IMR-90 (cell line): ENCODE measurements around the gene PRLR. TPM values are rescaled to one million over a fixed set of nuclear protein-coding genes. Genes with fewer than 3 reads are reported as not detected.

Experiments used
- ATAC-seq: fragments of 200-7000 bp; cut with Tn5 transposase; 2 replicates; pipeline ENCODE4 v1.9.1; 2020; ENCODE audit warnings: low read depth, mild to moderate bottlenecking, moderate library complexity
- BruUV-seq: library from RNA; stranded (reverse); fragments of 400-500 nt; replicated peaks from 2 replicates; lab custom pipeline; 2021; lab: Mats Ljungman, UMichigan
- CTCF ChIA-PET: fragments of 300-600 bp; formaldehyde crosslinking; extraction: SDS; loops from one replicate; lab custom pipeline; 2021; ENCODE audit warnings: antibody characterized with exemption; lab: Yijun Ruan, JAX
- POLR2A ChIA-PET: fragments of 300-600 bp; sonication (Branson Sonifier 250); formaldehyde crosslinking; loops from one replicate; lab custom pipeline; 2022; ENCODE audit warnings: antibody characterized with exemption; ENCODE audit not compliant: unreplicated experiment; lab: Charles Lee
- DNase-seq: peaks from one replicate; pipeline ENCODE4 v3.0.0; 2013
- H2AFZ ChIP-seq: replicated peaks from 2 replicates; pipeline ENCODE3; 2013; ENCODE audit warnings: low read length, mild to moderate bottlenecking; ENCODE audit not compliant: poor library complexity
- H2AK5ac ChIP-seq: 2 replicates; pipeline ENCODE4 v1.6.1; 2013; ENCODE audit warnings: low read depth, low read length, inconsistent platforms
- H2AK9ac ChIP-seq: replicated peaks from 2 replicates; pipeline ENCODE3; 2013; ENCODE audit warnings: mild to moderate bottlenecking, low read depth, low read length, moderate library complexity; ENCODE audit not compliant: poor library complexity
- H2BK120ac ChIP-seq: 2 replicates; pipeline ENCODE4 v1.6.1; 2013; ENCODE audit warnings: low read depth, low read length, inconsistent platforms
- H2BK15ac ChIP-seq: 3 replicates; pipeline ENCODE4 v1.6.1; 2013; ENCODE audit warnings: low read depth, low read length, inconsistent platforms
- H2BK20ac ChIP-seq: 2 replicates; pipeline ENCODE4 v1.6.1; 2013; ENCODE audit warnings: low read depth, mild to moderate bottlenecking, inconsistent platforms, low read length, moderate library complexity
- H2BK5ac ChIP-seq: 2 replicates; pipeline ENCODE4 v1.6.1; 2013; ENCODE audit warnings: mild to moderate bottlenecking, low read depth, low read length, inconsistent platforms; ENCODE audit not compliant: poor library complexity, severe bottlenecking
- H3K14ac ChIP-seq: replicated peaks from 2 replicates; pipeline ENCODE4 v1.6.1; 2013; ENCODE audit warnings: low read depth, low read length, inconsistent platforms
- H3K18ac ChIP-seq: 2 replicates; pipeline ENCODE4 v1.6.1; 2013; ENCODE audit warnings: low read depth, low read length, control low read depth
- H3K23ac ChIP-seq: 2 replicates; pipeline ENCODE4 v1.6.1; 2013; ENCODE audit warnings: low read depth, low read length, inconsistent platforms
- H3K27ac ChIP-seq: 2 replicates; pipeline ENCODE4 v1.5.1; 2013; ENCODE audit warnings: mild to moderate bottlenecking, control low read depth, low read length; ENCODE audit not compliant: insufficient read depth
- H3K27me3 ChIP-seq: 2 replicates; pipeline ENCODE4 v1.6.1; 2013; ENCODE audit warnings: low read length; ENCODE audit not compliant: control insufficient read depth, insufficient read depth
- H3K36me3 ChIP-seq: 2 replicates; pipeline ENCODE4 v1.6.1; 2013; ENCODE audit warnings: low read length, mixed read lengths; ENCODE audit not compliant: control insufficient read depth, insufficient read depth
- H3K4ac ChIP-seq: 2 replicates; pipeline ENCODE4 v1.6.1; 2013; ENCODE audit warnings: low read depth, low read length, inconsistent platforms
- H3K4me1 ChIP-seq: 2 replicates; pipeline ENCODE4 v1.6.1; 2013; ENCODE audit warnings: low read length, mixed read lengths; ENCODE audit not compliant: control insufficient read depth, insufficient read depth
- H3K4me2 ChIP-seq: 2 replicates; pipeline ENCODE4 v1.6.1; 2013; ENCODE audit warnings: low read depth, mild to moderate bottlenecking, control low read depth, low read length, moderate library complexity
- H3K4me3 ChIP-seq: 2 replicates; pipeline ENCODE4 v1.5.1; 2013; ENCODE audit warnings: low read depth, mild to moderate bottlenecking, control low read depth, low read length, moderate library complexity; ENCODE audit not compliant: insufficient read depth
- H3K56ac ChIP-seq: 2 replicates; pipeline ENCODE4 v1.6.1; 2013; ENCODE audit warnings: low read length, inconsistent platforms; ENCODE audit not compliant: insufficient read depth; ENCODE audit errors: extremely low read depth
- H3K79me1 ChIP-seq, 2 experiments: 2 replicates each; pipeline ENCODE4 v1.6.1; 2013; ENCODE audit warnings: low read length in 2 of 2, inconsistent platforms in 1 of 2, low read depth in 1 of 2
- H3K9ac ChIP-seq: 2 replicates; pipeline ENCODE4 v1.6.1; 2013; ENCODE audit warnings: low read depth, low read length, control low read depth
- H3K9me1 ChIP-seq: 2 replicates; pipeline ENCODE4 v1.6.1; 2013; ENCODE audit warnings: low read length, inconsistent platforms; ENCODE audit not compliant: insufficient read depth
- H3K9me3 ChIP-seq: 2 replicates; pipeline ENCODE4 v1.6.1; 2013; ENCODE audit warnings: low read length; ENCODE audit not compliant: control insufficient read depth, insufficient read depth
- H4K20me1 ChIP-seq: 2 replicates; pipeline ENCODE4 v1.6.1; 2013; ENCODE audit warnings: low read length, inconsistent platforms; ENCODE audit not compliant: insufficient read depth
- H4K5ac ChIP-seq: 2 replicates; pipeline ENCODE4 v1.6.1; 2013; ENCODE audit warnings: mild to moderate bottlenecking, low read depth, low read length, control low read depth
- H4K8ac ChIP-seq, 2 experiments: 2 replicates each; pipeline ENCODE4 v1.6.1; 2013; ENCODE audit warnings: low read depth in 2 of 2, low read length in 2 of 2, control low read depth in 1 of 2, inconsistent platforms in 1 of 2
- H4K91ac ChIP-seq: 2 replicates; pipeline ENCODE4 v1.6.1; 2013; ENCODE audit warnings: low read depth, low read length, inconsistent platforms; ENCODE audit not compliant: insufficient read depth
- BHLHE40 ChIP-seq: fragments of 150-350 bp; IDR thresholded peaks from 2 replicates; pipeline ENCODE4 v1.6.1; 2016; ENCODE audit warnings: mild to moderate bottlenecking, low read depth, low read length
- CEBPB ChIP-seq: IDR thresholded peaks from 2 replicates; pipeline ENCODE4 v1.6.1; 2012; ENCODE audit warnings: low read depth, low read length, improper control_type of control experiment
- CHD1 ChIP-seq: IDR thresholded peaks from 2 replicates; pipeline ENCODE4 v1.6.1; 2012; ENCODE audit warnings: low read depth, low read length, improper control_type of control experiment
- FOS ChIP-seq: fragments of 150-350 bp; IDR thresholded peaks from 2 replicates; pipeline ENCODE4 v1.6.1; 2016; ENCODE audit warnings: low read depth, low read length
- MAFK ChIP-seq: IDR thresholded peaks from 2 replicates; pipeline ENCODE4 v1.6.1; 2012; ENCODE audit warnings: low read depth, low read length, improper control_type of control experiment
- MAZ ChIP-seq: IDR thresholded peaks from 2 replicates; pipeline ENCODE4 v1.6.1; 2012; ENCODE audit warnings: low read depth, mild to moderate bottlenecking, low read length, improper control_type of control experiment, moderate library complexity, borderline replicate concordance
- MXI1 ChIP-seq: IDR thresholded peaks from 2 replicates; pipeline ENCODE4 v1.6.1; 2012; ENCODE audit warnings: low read depth, mild to moderate bottlenecking, low read length, moderate library complexity, borderline replicate concordance
- NFE2L2 ChIP-seq: fragments of 150-350 bp; IDR thresholded peaks from 2 replicates; pipeline ENCODE4 v1.6.1; 2016; ENCODE audit warnings: low read depth, mild to moderate bottlenecking, low read length
- POLR2A ChIP-seq: IDR thresholded peaks from 2 replicates; pipeline ENCODE4 v1.6.1; 2012; ENCODE audit warnings: mild to moderate bottlenecking, low read depth, low read length
- RAD21 ChIP-seq: IDR thresholded peaks from 2 replicates; pipeline ENCODE4 v1.6.1; 2012; ENCODE audit warnings: low read length, improper control_type of control experiment
- RCOR1 ChIP-seq: IDR thresholded peaks from 2 replicates; pipeline ENCODE4 v1.6.1; 2012; ENCODE audit warnings: mild to moderate bottlenecking, low read length, improper control_type of control experiment; ENCODE audit not compliant: insufficient replicate concordance
- RFX5 ChIP-seq: IDR thresholded peaks from 2 replicates; pipeline ENCODE4 v1.8.0; 2012; ENCODE audit warnings: low read depth, mild to moderate bottlenecking, low read length, moderate library complexity
- SMC3 ChIP-seq: fragments of 150-350 bp; IDR thresholded peaks from 2 replicates; pipeline ENCODE4 v1.6.1; 2016; ENCODE audit warnings: low read depth, mild to moderate bottlenecking, antibody characterized with exemption, low read length, moderate library complexity
- WGBS, 2 experiments: methylation state at CpG; one replicate each; pipeline versions ENCODE4 v1.1.5 to v1.1.7; 2013; ENCODE audit warnings: missing lambda C conversion rate in 2 of 2; ENCODE audit not compliant: insufficient read length in 1 of 2; ENCODE audit errors: extremely low coverage in 2 of 2; 5-methylcytosine and 5-hydroxymethylcytosine counted together
- dilution Hi-C: fragments of 300-500 bp; cut with HindIII; formaldehyde crosslinking; loops from one replicate; pipeline ENCODE4 v1.14.3; 2018; ENCODE audit warnings: low sequenced_read_pairs; ENCODE audit not compliant: unreplicated experiment
- in situ Hi-C: fragments of 300-500 bp; cut with MboI; formaldehyde crosslinking; loops from 3 replicates; pipeline ENCODE4 v1.14.3; 2019; ENCODE audit warnings: low sequenced_read_pairs, inconsistent platforms, mixed read lengths
- intact Hi-C: fragments of 100-400 bp; cut with micrococcal nuclease; formaldehyde crosslinking; loops from 2 replicates; pipeline ENCODE4 v1.10.0; 2022
- polyA plus RNA-seq, 3 experiments: library from polyadenylated mRNA; depleted of rRNA; stranded (reverse); fragments of >200 nt; gene quantifications; 2 replicates each; pipeline ENCODE4 v1.2.3, GENCODE V29; 2012; ENCODE audit warnings: low replicate concordance in 1 of 3
- total RNA-seq: library from RNA; depleted of rRNA; stranded (reverse); fragments of >200 nt; gene quantifications from 2 replicates; pipeline ENCODE4 v1.2.3, GENCODE V29; 2012
- TF ChIP-seq, protein P1 (sequence below): conservative IDR thresholded peaks from 2 replicates; pipeline ENCODE4 v1.5.1; 2012; ENCODE audit warnings: mild to moderate bottlenecking, low read depth, low read length, improper control_type of control experiment
- TF ChIP-seq, protein P2 (sequence below): fragments of 150-350 bp; IDR thresholded peaks from 2 replicates; pipeline ENCODE4 v1.6.1; 2017; ENCODE audit warnings: mild to moderate bottlenecking, antibody characterized with exemption, low read length, low read depth
- TF ChIP-seq, protein P3 (sequence below): fragments of 150-350 bp; IDR thresholded peaks from 2 replicates; pipeline ENCODE4 v1.6.1; 2016; ENCODE audit warnings: low read depth, mild to moderate bottlenecking, low read length, moderate library complexity, borderline replicate concordance

Gene PRLR
- total and polyA plus RNA-seq, 2 of the 4 experiments (the other 2 are of a cell fraction) = 0.24 to 0.54 TPM

DNA sequence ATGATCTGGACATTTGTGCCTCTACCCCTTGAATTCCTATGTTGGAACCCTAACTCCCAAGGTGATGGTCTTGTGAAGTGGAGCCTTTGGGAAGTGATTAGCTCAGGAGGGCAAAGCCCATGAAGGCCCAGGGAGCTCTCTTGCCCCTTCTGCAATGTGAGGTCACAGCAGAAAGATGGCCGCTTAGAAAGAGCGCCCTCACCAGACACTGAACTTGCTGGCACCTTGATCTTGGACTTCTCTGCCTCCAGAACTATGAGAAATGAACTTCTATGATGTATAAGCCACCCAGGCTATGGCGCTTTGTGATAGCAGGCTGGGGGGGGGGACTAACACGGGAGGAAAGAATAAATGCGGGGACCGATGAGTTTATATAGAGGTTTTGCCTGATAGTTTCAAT, 227.8 kb downstream of the PRLR start:
- no peaks in the 10 kb centered on the region for H3K9me3 ChIP-seq
- ChIA-PET POLR2A (no interaction called here), CTCF (no interaction called here)
- intact Hi-C loops = loop anchor here (2.0 kb wide), 2 partner anchors 44 to 528 kb away; no protein-coding TSS in a partner anchor
- no TSS peak for BruUV-seq
- H3K4me2 ChIP-seq = no peak overlapping the region
- 0 out of 2 replicates have a peak, but pooled peaks cover 2% of the 10 kb centered on the region for H3K4me1 ChIP-seq
- H2BK120ac ChIP-seq = no peak overlapping the region
- H4K5ac ChIP-seq = no peak overlapping the region
- no peak overlapping the region for H3K56ac ChIP-seq
- no peak for TF ChIP-seq FOS
- no peak for TF ChIP-seq RFX5
- no peak for TF ChIP-seq RAD21
- no peak for TF ChIP-seq MAFK
- no peak for TF ChIP-seq MAZ
- TF ChIP-seq, protein P1, sequence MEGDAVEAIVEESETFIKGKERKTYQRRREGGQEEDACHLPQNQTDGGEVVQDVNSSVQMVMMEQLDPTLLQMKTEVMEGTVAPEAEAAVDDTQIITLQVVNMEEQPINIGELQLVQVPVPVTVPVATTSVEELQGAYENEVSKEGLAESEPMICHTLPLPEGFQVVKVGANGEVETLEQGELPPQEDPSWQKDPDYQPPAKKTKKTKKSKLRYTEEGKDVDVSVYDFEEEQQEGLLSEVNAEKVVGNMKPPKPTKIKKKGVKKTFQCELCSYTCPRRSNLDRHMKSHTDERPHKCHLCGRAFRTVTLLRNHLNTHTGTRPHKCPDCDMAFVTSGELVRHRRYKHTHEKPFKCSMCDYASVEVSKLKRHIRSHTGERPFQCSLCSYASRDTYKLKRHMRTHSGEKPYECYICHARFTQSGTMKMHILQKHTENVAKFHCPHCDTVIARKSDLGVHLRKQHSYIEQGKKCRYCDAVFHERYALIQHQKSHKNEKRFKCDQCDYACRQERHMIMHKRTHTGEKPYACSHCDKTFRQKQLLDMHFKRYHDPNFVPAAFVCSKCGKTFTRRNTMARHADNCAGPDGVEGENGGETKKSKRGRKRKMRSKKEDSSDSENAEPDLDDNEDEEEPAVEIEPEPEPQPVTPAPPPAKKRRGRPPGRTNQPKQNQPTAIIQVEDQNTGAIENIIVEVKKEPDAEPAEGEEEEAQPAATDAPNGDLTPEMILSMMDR = no peak
- TF ChIP-seq CHD1 = no peak
- TF ChIP-seq, protein P2, sequence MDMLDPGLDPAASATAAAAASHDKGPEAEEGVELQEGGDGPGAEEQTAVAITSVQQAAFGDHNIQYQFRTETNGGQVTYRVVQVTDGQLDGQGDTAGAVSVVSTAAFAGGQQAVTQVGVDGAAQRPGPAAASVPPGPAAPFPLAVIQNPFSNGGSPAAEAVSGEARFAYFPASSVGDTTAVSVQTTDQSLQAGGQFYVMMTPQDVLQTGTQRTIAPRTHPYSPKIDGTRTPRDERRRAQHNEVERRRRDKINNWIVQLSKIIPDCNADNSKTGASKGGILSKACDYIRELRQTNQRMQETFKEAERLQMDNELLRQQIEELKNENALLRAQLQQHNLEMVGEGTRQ = no peak
- TF ChIP-seq CEBPB = no peak
- TF ChIP-seq BHLHE40 = no peak
- TF ChIP-seq NFE2L2 = no peak
- no peak for TF ChIP-seq MXI1
- TF ChIP-seq RCOR1 = no peak
- no peak for TF ChIP-seq POLR2A
- TF ChIP-seq, protein P3, sequence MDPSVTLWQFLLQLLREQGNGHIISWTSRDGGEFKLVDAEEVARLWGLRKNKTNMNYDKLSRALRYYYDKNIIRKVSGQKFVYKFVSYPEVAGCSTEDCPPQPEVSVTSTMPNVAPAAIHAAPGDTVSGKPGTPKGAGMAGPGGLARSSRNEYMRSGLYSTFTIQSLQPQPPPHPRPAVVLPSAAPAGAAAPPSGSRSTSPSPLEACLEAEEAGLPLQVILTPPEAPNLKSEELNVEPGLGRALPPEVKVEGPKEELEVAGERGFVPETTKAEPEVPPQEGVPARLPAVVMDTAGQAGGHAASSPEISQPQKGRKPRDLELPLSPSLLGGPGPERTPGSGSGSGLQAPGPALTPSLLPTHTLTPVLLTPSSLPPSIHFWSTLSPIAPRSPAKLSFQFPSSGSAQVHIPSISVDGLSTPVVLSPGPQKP = no peak
- no peak for TF ChIP-seq SMC3
- no peak overlapping the region for H4K8ac ChIP-seq
- no peak overlapping the region for H3K27ac ChIP-seq
- no peak overlapping the region for H3K4me3 ChIP-seq
- no peak overlapping the region for H3K18ac ChIP-seq
- H3K23ac ChIP-seq = no peak overlapping the region
- ATAC-seq = no peak
- H3K4ac ChIP-seq = no peak overlapping the region
- H2AK5ac ChIP-seq = no peak overlapping the region
- H2BK20ac ChIP-seq = no peak overlapping the region
- 87% methylated on average over 4 of the region's 6 CpGs; no CpG with 5 or more reads in 1 of the 2 experiments for WGBS, 2 experiments
- no peak for DNase-seq
- no peak overlapping the region for H2BK15ac ChIP-seq
- no peak overlapping the region for H3K14ac ChIP-seq
- no peaks in the 10 kb centered on the region for H3K79me1 ChIP-seq
- H2AFZ ChIP-seq = no peak overlapping the region
- H4K91ac ChIP-seq = no peak overlapping the region
- no peaks in the 10 kb centered on the region for H4K20me1 ChIP-seq
- no peak overlapping the region for H3K9ac ChIP-seq
- H3K36me3 ChIP-seq = no peaks in the 10 kb centered on the region
- in situ Hi-C loops = loop anchor here (10.0 kb wide), 1 partner anchor 528 kb away; no protein-coding TSS in a partner anchor
- no peaks in the 10 kb centered on the region for H3K9me1 ChIP-seq
- dilution Hi-C loops = no loop called here
- H2BK5ac ChIP-seq = no peak overlapping the region
- H3K27me3 ChIP-seq = peaks cover 19% of the 10 kb centered on the region
- H2AK9ac ChIP-seq = no peak overlapping the region
